Activated CD4-positive, alpha-beta T cell treated with anti-CD3 and anti-CD28 coated beads, Interleukin-2, Interleukin-6, amounts not matched to agents 100 ng/mL and 50 ng/mL, durations not matched to agents 16 hours and 8 hours (primary cell): Measurements from ENCODE around the gene RAB40A.
"Not testable (repeated sequence)": the region's sequence is repeated elsewhere in the genome, so short reads cannot be mapped to it uniquely, and the experiment has no call there.

Experiments used
- DNase-seq: peaks from one replicate; pipeline ENCODE4 v3.0.0-alpha.2; 2020

The RAB40A gene

GRCh38 chrX:103520386-103520785 lies 1.1 kb upstream of the RAB40A start:
- DNase-seq, result no peak

- DNase-seq, result no peak
Measured at GRCh38 chrX:103518571-103518970, 718 bp downstream of the RAB40A start.

GRCh38 chrX:103517246-103517645 lies 2.0 kb downstream of the RAB40A start:
- DNase-seq, result no peak

GRCh38 chrX:103513476-103514108 lies 5.7 kb downstream of the RAB40A start:
- DNase-seq, result no peak

- no peak for DNase-seq
Measured at GRCh38 chrX:103513067-103513466, 6.2 kb downstream of the RAB40A start.

- no peak for DNase-seq
Measured at GRCh38 chrX:103510031-103510430, 9.3 kb downstream of the RAB40A start.

- DNase-seq, result no peak
Measured at GRCh38 chrX:103503853-103504207, 15.5 kb downstream of the RAB40A start.

- DNase-seq, result peak; percentile 13
Measured at GRCh38 chrX:103503163-103503852, 16.0 kb downstream of the RAB40A start.

GRCh38 chrX:103498786-103499185 lies 20.5 kb downstream of the RAB40A start:
- DNase-seq, result peak; percentile 25

- DNase-seq, result no peak
Measured at GRCh38 chrX:103495786-103496185, 23.5 kb downstream of the RAB40A start.

GRCh38 chrX:103493578-103493977 lies 25.7 kb downstream of the RAB40A start:
- not testable (repeated sequence) for DNase-seq

- peak; percentile 52 for DNase-seq
Measured at GRCh38 chrX:103489733-103490132, 29.6 kb downstream of the RAB40A start.

- no peak for DNase-seq
Measured at GRCh38 chrX:103488794-103489193, 30.5 kb downstream of the RAB40A start.

- no peak for DNase-seq
Measured at GRCh38 chrX:103488332-103488731, 31.0 kb downstream of the RAB40A start.

- DNase-seq, result no peak
Measured at GRCh38 chrX:103483720-103484119, 35.6 kb downstream of the RAB40A start.

GRCh38 chrX:103480526-103480925 lies 38.8 kb downstream of the RAB40A start:
- no peak for DNase-seq

- DNase-seq, result no peak
Measured at GRCh38 chrX:103477496-103477895, 41.8 kb downstream of the RAB40A start.

- no peak for DNase-seq
Measured at GRCh38 chrX:103475381-103475780, 43.9 kb downstream of the RAB40A start.

- DNase-seq, result not testable (repeated sequence)
Measured at GRCh38 chrX:103469977-103470376, 49.3 kb downstream of the RAB40A start.

GRCh38 chrX:103467887-103468286 lies 51.4 kb downstream of the RAB40A start:
- DNase-seq, result no peak

- no peak for DNase-seq
Measured at GRCh38 chrX:103467156-103467555, 52.1 kb downstream of the RAB40A start.

- DNase-seq, result peak; percentile 77
Measured at GRCh38 chrX:103464774-103465117, 54.5 kb downstream of the RAB40A start.

- peak; percentile 28 for DNase-seq
Measured at GRCh38 chrX:103464072-103464773, 55.1 kb downstream of the RAB40A start.

GRCh38 chrX:103461156-103461555 lies 58.1 kb downstream of the RAB40A start:
- no peak for DNase-seq
